Stimulated activated CD4-positive, alpha-beta T cell treated with anti-CD3 and anti-CD28 coated beads, TNF-alpha, amount 100 ng/mL, for 4 hours (primary cell): ENCODE measurements around the gene MACROD1.

Source experiments
- DNase-seq, 3 experiments: peaks; one replicate each; pipeline ENCODE4 v3.0.0-alpha.2; 2020; ENCODE audit warnings: low read depth in 3 of 3

Gene MACROD1

DNA sequence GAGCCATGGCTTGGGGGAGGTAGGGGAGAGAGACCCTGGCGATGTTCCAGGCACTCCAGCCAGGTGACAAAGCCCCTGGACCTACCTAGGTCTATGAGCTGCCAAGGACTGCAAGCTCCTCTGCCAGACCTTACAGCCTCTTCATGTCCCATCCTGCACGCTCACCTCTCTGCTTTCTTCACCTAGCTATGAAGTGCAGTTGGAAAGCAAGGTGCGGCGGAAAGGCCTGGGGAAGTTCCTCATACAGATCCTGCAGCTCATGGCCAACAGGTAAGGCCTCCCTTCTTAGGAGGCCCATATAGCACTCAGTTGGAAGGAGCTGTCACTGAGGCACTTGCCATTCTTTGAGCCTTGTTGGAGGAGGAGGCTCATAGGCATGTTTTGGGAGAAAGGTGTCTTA lies 213.3 kb downstream of the MACROD1 start:
- DNase-seq: no peak

DNA sequence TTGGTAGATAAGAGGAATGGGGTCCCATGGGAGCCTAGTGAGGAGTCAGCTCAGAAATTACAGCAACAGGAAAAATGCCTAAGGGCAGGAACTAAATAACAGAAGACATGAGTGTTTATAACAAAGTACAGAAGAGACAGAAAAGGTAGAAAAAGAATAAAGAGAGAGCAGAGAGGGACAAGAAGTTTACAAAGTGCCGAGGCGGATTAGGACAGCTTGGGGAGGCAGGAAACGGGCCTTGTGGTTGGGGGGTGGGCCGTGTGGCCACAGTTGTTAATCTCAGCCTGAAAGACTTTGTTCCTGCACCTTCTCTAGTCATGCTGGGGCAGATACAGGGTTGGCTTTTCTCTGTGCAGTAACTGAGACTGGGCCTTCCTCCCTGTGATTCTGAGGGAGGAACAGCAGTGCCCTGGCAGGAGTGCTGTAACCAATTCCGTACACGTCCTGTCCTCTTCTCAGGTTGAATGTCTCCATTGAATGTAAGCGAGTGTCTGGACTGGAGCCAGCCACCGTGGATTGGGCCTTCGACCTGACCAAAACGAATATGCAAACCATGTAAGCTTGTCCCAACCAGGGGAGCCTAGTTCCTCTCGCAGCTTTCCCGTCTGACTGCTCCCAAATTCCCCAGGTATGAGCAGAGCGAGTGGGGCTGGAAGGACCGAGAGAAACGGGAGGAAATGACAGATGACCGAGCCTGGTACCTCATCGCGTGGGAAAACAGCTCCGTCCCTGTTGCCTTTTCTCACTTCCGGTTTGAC lies 214.0 kb downstream of the MACROD1 start:
- no peak for DNase-seq
